HepG2 (cell line): Measurements from ENCODE around the gene ANKRD44. TPM values are rescaled to one million over a fixed set of nuclear protein-coding genes. Genes with fewer than 3 reads are reported as not detected.

Source experiments
- ATAC-seq: fragments of 200-7000 bp; cut with Tn5 transposase; 3 replicates; pipeline ENCODE4 v1.9.1; 2020; ENCODE audit warnings: mild to moderate bottlenecking, moderate library complexity
- BruUV-seq: library from RNA; stranded (reverse); fragments of 400-500 nt; replicated peaks from 2 replicates; lab custom pipeline; 2021; lab: Mats Ljungman, UMichigan
- CTCF ChIA-PET: fragments of 300-600 bp; formaldehyde crosslinking; extraction: SDS; loops from one replicate; lab custom pipeline; 2021; ENCODE audit warnings: low total read pairs, inconsistent platforms, low intra/inter-chr PET ratio; lab: Yijun Ruan, JAX
- POLR2A ChIA-PET: fragments of 350-600 bp; sonication (Branson Sonifier 250); formaldehyde crosslinking; loops from one replicate; lab custom pipeline; 2020; ENCODE audit warnings: antibody characterized with exemption, inconsistent platforms; lab: Yijun Ruan, JAX
- DNase-seq: peaks from one replicate; pipeline ENCODE4 v3.0.0-alpha.2; 2015; ENCODE audit warnings: low spot score
- FAIRE-seq: peaks from 3 replicates; lab custom pipeline; 2011; peaks lifted over from hg19 to GRCh38; lab: Jason Lieb, UNC
- H2AFZ ChIP-seq: one replicate; pipeline ENCODE4 v1.6.1; 2011; ENCODE audit warnings: low read length, inconsistent platforms
- H3K27ac ChIP-seq: fragments of 300-600 bp; 3 replicates; pipeline ENCODE4 v1.8.0; 2011; ENCODE audit warnings: mixed run types, mild to moderate bottlenecking, mixed read lengths, low read length, inconsistent platforms; ENCODE audit not compliant: insufficient read depth; ENCODE audit errors: extremely low read length
- H3K27me3 ChIP-seq, 2 experiments: fragments of 200-600 bp in 1 of 2; 2 replicates in 1 of 2; 3 replicates in 1 of 2; pipeline versions ENCODE4 v1.6.0 to v1.8.0; 2011; ENCODE audit warnings: low read length in 2 of 2, mild to moderate bottlenecking in 2 of 2, moderate library complexity in 2 of 2, inconsistent platforms in 1 of 2; ENCODE audit not compliant: insufficient read depth in 2 of 2, control insufficient read depth in 1 of 2
- H3K36me3 ChIP-seq, 2 experiments: fragments of 200-600 bp in 1 of 2; replicated peaks in 1 of 2; 2 replicates in 1 of 2; 3 replicates in 1 of 2; pipeline versions ENCODE4 v1.5.1 to v1.8.0; 2011; ENCODE audit warnings: low read length in 2 of 2, inconsistent platforms in 1 of 2; ENCODE audit not compliant: insufficient read depth in 2 of 2, control insufficient read depth in 1 of 2
- H3K4me1 ChIP-seq: 2 replicates; pipeline ENCODE4 v1.5.1; 2012; ENCODE audit warnings: low read length, inconsistent platforms; ENCODE audit not compliant: insufficient read depth
- H3K4me2 ChIP-seq: 2 replicates; pipeline ENCODE4 v1.6.0; 2011; ENCODE audit warnings: low read depth, low read length, inconsistent platforms
- H3K4me3 ChIP-seq, 3 experiments: fragments of 200-600 bp in 1 of 3; sonication (generic), shearing (Covaris generic) in 1 of 3; replicated peaks in 1 of 3; 2 replicates each; pipeline ENCODE4 v1.5.1; 2011 to 2016; ENCODE audit warnings: low read length in 3 of 3, inconsistent platforms in 2 of 3, low read depth in 2 of 3, mild to moderate bottlenecking in 2 of 3, control low read depth in 1 of 3, mixed read lengths in 1 of 3; ENCODE audit not compliant: insufficient read depth in 1 of 3
- H3K79me2 ChIP-seq: one replicate; pipeline ENCODE4 v1.6.1; 2011; ENCODE audit warnings: low read length, inconsistent platforms; ENCODE audit not compliant: insufficient read depth
- H3K9ac ChIP-seq: 2 replicates; pipeline ENCODE4 v1.6.0; 2011; ENCODE audit warnings: mild to moderate bottlenecking, low read depth, low read length, inconsistent platforms; ENCODE audit not compliant: insufficient read depth
- H3K9me3 ChIP-seq: 2 replicates; pipeline ENCODE4 v1.5.1; 2012; ENCODE audit warnings: mild to moderate bottlenecking, low read length
- H4K20me1 ChIP-seq: 2 replicates; pipeline ENCODE4 v1.6.0; 2011; ENCODE audit warnings: inconsistent platforms, mild to moderate bottlenecking, low read length, moderate library complexity; ENCODE audit not compliant: insufficient read depth
- FOSL2 ChIP-seq: sonication (generic); formaldehyde crosslinking; IDR thresholded peaks from 2 replicates; pipeline ENCODE4 v1.4.0; 2020; ENCODE audit warnings: missing genetic modification reagents
- HNF4A ChIP-seq: sonication (generic); formaldehyde crosslinking; IDR thresholded peaks from 2 replicates; pipeline ENCODE4 v1.4.0; 2020; ENCODE audit warnings: missing genetic modification reagents
- KAT2B ChIP-seq: fragments of 150-350 bp; IDR thresholded peaks from 2 replicates; pipeline ENCODE4 v1.6.1; 2014; ENCODE audit warnings: low read depth, low read length, borderline replicate concordance
- MAFF ChIP-seq: IDR thresholded peaks from 2 replicates; pipeline ENCODE4 v1.6.1; 2011; ENCODE audit warnings: low read depth, low read length, improper control_type of control experiment
- MIXL1 ChIP-seq: IDR thresholded peaks from 2 replicates; pipeline ENCODE4 v1.6.1; 2016
- NFYB ChIP-seq: sonication (generic); formaldehyde crosslinking; IDR thresholded peaks from 2 replicates; pipeline ENCODE4 v1.4.0; 2020; ENCODE audit warnings: missing genetic modification reagents
- POGK ChIP-seq: sonication (generic); formaldehyde crosslinking; conservative IDR thresholded peaks from 2 replicates; pipeline ENCODE4 v1.8.0; 2022; ENCODE audit warnings: mild to moderate bottlenecking, moderate library complexity, missing genetic modification reagents
- POLR2G ChIP-seq: fragments of 200-400 bp; formaldehyde crosslinking; IDR thresholded peaks from 2 replicates; pipeline ENCODE4 v1.6.1; 2018; ENCODE audit warnings: mild to moderate bottlenecking, low read depth, low read length, moderate library complexity
- PRPF4 ChIP-seq: fragments of 200-400 bp; formaldehyde crosslinking; IDR thresholded peaks from 2 replicates; pipeline ENCODE4 v1.6.1; 2016; ENCODE audit warnings: low read length, low read depth; ENCODE audit not compliant: poor library complexity, severe bottlenecking
- ZNF18 ChIP-seq: sonication (generic); formaldehyde crosslinking; IDR thresholded peaks from 2 replicates; pipeline ENCODE4 v1.8.0; 2022; ENCODE audit warnings: mild to moderate bottlenecking, missing genetic modification reagents; ENCODE audit not compliant: insufficient replicate concordance
- ZNF235 ChIP-seq: sonication (generic); formaldehyde crosslinking; IDR thresholded peaks from 2 replicates; pipeline ENCODE4 v1.8.1; 2023; ENCODE audit warnings: mild to moderate bottlenecking, missing genetic modification reagents, borderline replicate concordance
- ZNF34 ChIP-seq: sonication (generic); formaldehyde crosslinking; IDR thresholded peaks from 2 replicates; pipeline ENCODE4 v1.4.0; 2020; ENCODE audit warnings: mild to moderate bottlenecking, missing genetic modification reagents, borderline replicate concordance
- ZNF513 ChIP-seq: sonication (generic); formaldehyde crosslinking; conservative IDR thresholded peaks from 2 replicates; pipeline ENCODE4 v1.5.0; 2020; ENCODE audit warnings: missing genetic modification reagents
- ZNF615 ChIP-seq: sonication (generic); formaldehyde crosslinking; IDR thresholded peaks from 2 replicates; pipeline ENCODE4 v1.5.0; 2020; ENCODE audit warnings: mild to moderate bottlenecking, missing genetic modification reagents, borderline replicate concordance
- ZNF737 ChIP-seq: sonication (generic); formaldehyde crosslinking; IDR thresholded peaks from 2 replicates; pipeline ENCODE4 v1.5.0; 2020; ENCODE audit warnings: missing genetic modification reagents, mild to moderate bottlenecking, borderline replicate concordance
- ZNF773 ChIP-seq: sonication (generic); formaldehyde crosslinking; IDR thresholded peaks from 2 replicates; pipeline ENCODE4 v1.4.0; 2020; ENCODE audit warnings: missing genetic modification reagents, borderline replicate concordance
- ZUFSP ChIP-seq: sonication (generic); formaldehyde crosslinking; IDR thresholded peaks from 2 replicates; pipeline ENCODE4 v1.9.0; 2021; ENCODE audit warnings: missing genetic modification reagents, mild to moderate bottlenecking, borderline replicate concordance
- WGBS: methylation state at CpG from one replicate; pipeline ENCODE4 v1.1.6; 2017; ENCODE audit warnings: low lambda C conversion rate; 5-methylcytosine and 5-hydroxymethylcytosine counted together
- in situ Hi-C: cut with HindIII; loops from 2 replicates; pipeline ENCODE4 v1.10.0; 2017; ENCODE audit warnings: low pct_unique_long_range_greater_than_20kb; ENCODE audit not compliant: extremely low pct_ligation_motif_present
- intact Hi-C: fragments of 100-400 bp; cut with micrococcal nuclease; formaldehyde crosslinking; loops from one replicate; pipeline ENCODE4 v1.10.0; 2022; ENCODE audit not compliant: unreplicated experiment
- polyA plus RNA-seq, 8 experiments: library from polyadenylated mRNA; depleted of rRNA in 3 of 8; stranded (reverse) in 7 of 8; unstranded in 1 of 8; fragments of >200 nt; fragmentation: Illumina TruSeq in 4 of 8; extraction: Trizol in 4 of 8; gene quantifications; 2 replicates each; pipeline versions ENCODE4 v1.2.1 to v1.2.3, GENCODE V29; 2011 to 2016; ENCODE audit warnings: low read depth in 4 of 8, missing spikeins in 1 of 8, mixed read lengths in 1 of 8; ENCODE audit not compliant: insufficient read depth in 1 of 8
- total RNA-seq, 5 experiments: library from RNA; depleted of rRNA; stranded (reverse); fragments of >200 nt; fragmentation: Illumina TruSeq; extraction: Trizol; gene quantifications; 2 replicates each; pipeline ENCODE4 v1.2.3, GENCODE V29; 2016; ENCODE audit warnings: low read depth in 1 of 5

The ANKRD44 gene
- total and polyA plus RNA-seq, 2 of the 13 experiments (the other 11 are each of a cell fraction or from before 2014, with no cell fraction given): 0.04 to 0.11 TPM

- TF ChIP-seq MIXL1 (CRISPR knock-in tag): no peak
- no peak for TF ChIP-seq ZNF513 (CRISPR knock-in tag)
- TF ChIP-seq ZNF34 (CRISPR knock-in tag): no peak
- TF ChIP-seq KAT2B: no peak
- TF ChIP-seq ZNF773 (CRISPR knock-in tag): no peak
- TF ChIP-seq FOSL2 (CRISPR knock-in tag): 0 out of 2 replicates have a peak, but pooled peaks have one; percentile 6
- no peak for TF ChIP-seq PRPF4
- no peak for TF ChIP-seq ZUFSP (CRISPR knock-in tag)
Measured at GRCh38 chr2:197310271-197310985, at the start of gene ANKRD44 (continued).

- ATAC-seq (peak; percentile 87), DNase-seq (no peak)
- in situ Hi-C loops: loop anchor here (10.0 kb wide), 1 partner anchor 245 kb away; no protein-coding TSS in a partner anchor
- H3K79me2 ChIP-seq: no peaks in the 10 kb centered on the region
- TF ChIP-seq POGK (CRISPR knock-in tag) (no peak), HNF4A (CRISPR knock-in tag) (no peak), ZNF235 (CRISPR knock-in tag) (no peak), NFYB (CRISPR knock-in tag) (no peak), ZNF615 (no peak), MAFF (no peak), ZNF18 (CRISPR knock-in tag) (no peak), ZNF737 (CRISPR knock-in tag) (no peak), POLR2G (no peak)
- TF ChIP-seq, all 625 proteins: peak for 0
- Histone ChIP-seq H4K20me1 (no peaks in the 10 kb centered on the region), H3K27me3 (peaks cover 0 to 4% of the 10 kb centered on the region in 2 experiments; a peak in 1 of 5 replicates), H3K4me2 (no peak overlapping the region), H2AFZ (no peak overlapping the region), H3K4me1 (no peaks in the 10 kb centered on the region), H3K27ac (no peak overlapping the region), H3K4me3 (no peak overlapping the region), H3K9ac (no peak overlapping the region), H3K36me3 (no peaks in the 10 kb centered on the region), H3K9me3 (no peaks in the 10 kb centered on the region)
- 25% methylated on average over 1 of the region's 1 CpG for WGBS
- ChIA-PET CTCF (no interaction called here), POLR2A (no interaction called here)
- intact Hi-C loops: no loop called here
- BruUV-seq: no TSS peak
- FAIRE-seq: no peak
Measured at GRCh38 chr2:197359859-197360258, 49.3 kb upstream of the ANKRD44 start.
